WERI-Rb-1 (cell line): ENCODE measurements around the gene CACNB2.

Experiments used
- DNase-seq: peaks from one replicate; pipeline ENCODE4 v3.0.0-alpha.2; 2020
- H3K27ac ChIP-seq: fragments of 250-450 bp; sonication (Bioruptor Pico); 2 replicates; pipeline ENCODE4 v1.5.1; 2020; ENCODE audit warnings: mild to moderate bottlenecking, moderate library complexity
- H3K27me3 ChIP-seq: fragments of 250-450 bp; sonication (Bioruptor Pico); 2 replicates; pipeline ENCODE4 v1.5.1; 2021; ENCODE audit warnings: mild to moderate bottlenecking, low read depth, moderate library complexity; ENCODE audit not compliant: insufficient read depth, severe bottlenecking
- H3K36me3 ChIP-seq: fragments of 250-450 bp; sonication (Bioruptor Pico); 2 replicates; pipeline ENCODE4 v1.5.1; 2020; ENCODE audit warnings: mild to moderate bottlenecking, moderate library complexity
- H3K4me3 ChIP-seq: 2 replicates; pipeline ENCODE4 v1.5.1; 2011; ENCODE audit warnings: low read depth, mild to moderate bottlenecking, control low read depth, low read length
- H3K9me3 ChIP-seq: fragments of 250-450 bp; sonication (Bioruptor Pico); 2 replicates; pipeline ENCODE4 v1.5.1; 2021; ENCODE audit warnings: mild to moderate bottlenecking, moderate library complexity; ENCODE audit not compliant: severe bottlenecking
- CTCF ChIP-seq: IDR thresholded peaks from 2 replicates; pipeline ENCODE4 v1.5.1; 2011; ENCODE audit warnings: low read depth, mild to moderate bottlenecking, control low read depth, inconsistent platforms, low read length

Gene CACNB2

GRCh38 chr10:18501198-18501597 is 361.0 kb downstream of the CACNB2 start:
- Histone ChIP-seq H3K27me3 (no peaks in the 10 kb centered on the region), H3K36me3 (no peaks in the 10 kb centered on the region), H3K27ac (peak overlapping the region; percentile 36), H3K9me3 (no peaks in the 10 kb centered on the region), H3K4me3 (peak overlapping the region; percentile 25)
- TF ChIP-seq CTCF: no peak
- DNase-seq: no peak

- TF ChIP-seq CTCF: no peak
- Histone ChIP-seq H3K9me3 (no peaks in the 10 kb centered on the region), H3K27ac (peak overlapping the region; percentile 36), H3K27me3 (no peaks in the 10 kb centered on the region), H3K4me3 (peak overlapping the region; percentile 25), H3K36me3 (no peaks in the 10 kb centered on the region)
- DNase-seq: no peak
These were observed 361.4 kb downstream of the CACNB2 start for GRCh38 chr10:18501629-18502028.

GRCh38 chr10:18504161-18504560 is 363.9 kb downstream of the CACNB2 start:
- no peak overlapping the region for H3K4me3 ChIP-seq
- H3K27me3 ChIP-seq: no peaks in the 10 kb centered on the region
- H3K27ac ChIP-seq: no peak overlapping the region
- H3K9me3 ChIP-seq: no peaks in the 10 kb centered on the region
- no peak for TF ChIP-seq CTCF
- no peaks in the 10 kb centered on the region for H3K36me3 ChIP-seq
- DNase-seq: no peak

GRCh38 chr10:18505456-18506118 is 365.4 kb downstream of the CACNB2 start:
- no peak for DNase-seq
- no peak for TF ChIP-seq CTCF
- no peak overlapping the region for H3K4me3 ChIP-seq
- no peaks in the 10 kb centered on the region for H3K36me3 ChIP-seq
- H3K9me3 ChIP-seq: no peaks in the 10 kb centered on the region
- H3K27ac ChIP-seq: no peak overlapping the region
- no peaks in the 10 kb centered on the region for H3K27me3 ChIP-seq

GRCh38 chr10:18508587-18508986 is 368.4 kb downstream of the CACNB2 start:
- H3K4me3 ChIP-seq: no peak overlapping the region
- no peak for TF ChIP-seq CTCF
- H3K27ac ChIP-seq: no peak overlapping the region
- no peak for DNase-seq
- H3K9me3 ChIP-seq: no peaks in the 10 kb centered on the region
- no peaks in the 10 kb centered on the region for H3K36me3 ChIP-seq
- no peaks in the 10 kb centered on the region for H3K27me3 ChIP-seq

GRCh38 chr10:18514537-18514936 is 374.3 kb downstream of the CACNB2 start:
- H3K9me3 ChIP-seq: no peaks in the 10 kb centered on the region
- no peak for TF ChIP-seq CTCF
- no peaks in the 10 kb centered on the region for H3K27me3 ChIP-seq
- H3K36me3 ChIP-seq: no peaks in the 10 kb centered on the region
- no peak for DNase-seq
- no peak overlapping the region for H3K27ac ChIP-seq
- no peak overlapping the region for H3K4me3 ChIP-seq
